ENCODE data around the gene PHF11.

PHF11 gene

GRCh38 chr13:49536144-49536873, 40.6 kb downstream of the PHF11 start:
- no peak overlapping the region for H3K27ac ChIP-seq
- no peaks in the 10 kb centered on the region for H3K27me3 ChIP-seq
- no peak for TF ChIP-seq CTCF (IDR thresholded peaks at IDR 0.05)
- no peaks in the 10 kb centered on the region for H3K9me3 ChIP-seq
- H3K36me3 ChIP-seq = peaks cover 0 to 22% (median 20%) of the 10 kb centered on the region in 3 donors
- intact Hi-C loops (cut with DNase I; ENCODE audit: low total_unique reads) = no loop called here
- no peak overlapping the region for H3K4me3 ChIP-seq
- H3K4me1 ChIP-seq = no peaks in the 10 kb centered on the region
- DNase-seq = no peak

GRCh38 chr13:49538404-49538803, 42.7 kb downstream of the PHF11 start:
- H3K36me3 ChIP-seq = peaks cover 0 to 40% (median 28%) of the 10 kb centered on the region in 3 donors
- no peak for DNase-seq
- H3K4me3 ChIP-seq = no peak overlapping the region
- intact Hi-C loops (cut with DNase I; ENCODE audit: low total_unique reads) = no loop called here
- H3K4me1 ChIP-seq = no peaks in the 10 kb centered on the region
- H3K9me3 ChIP-seq = no peaks in the 10 kb centered on the region
- TF ChIP-seq CTCF (IDR thresholded peaks at IDR 0.05) = no peak
- H3K27ac ChIP-seq = no peak overlapping the region
- no peaks in the 10 kb centered on the region for H3K27me3 ChIP-seq

GRCh38 chr13:49539313-49539712, 43.6 kb downstream of the PHF11 start:
- no peak overlapping the region for H3K27ac ChIP-seq
- no peaks in the 10 kb centered on the region for H3K27me3 ChIP-seq

GRCh38 chr13:49539746-49540145, 44.0 kb downstream of the PHF11 start:
- no peak for TF ChIP-seq CTCF (IDR thresholded peaks at IDR 0.05)
- no peak for DNase-seq
- intact Hi-C loops (cut with DNase I; ENCODE audit: low total_unique reads) = no loop called here
- H3K4me1 ChIP-seq = no peaks in the 10 kb centered on the region
- no peaks in the 10 kb centered on the region for H3K9me3 ChIP-seq
- no peak overlapping the region for H3K4me3 ChIP-seq
- H3K27me3 ChIP-seq = no peaks in the 10 kb centered on the region
- H3K27ac ChIP-seq = no peak overlapping the region
- H3K36me3 ChIP-seq = peaks cover 3 to 47% (median 26%) of the 10 kb centered on the region in 3 donors

More at GRCh38 chr13:49539313-49539712, 43.6 kb downstream of the PHF11 start:
- Histone ChIP-seq H3K4me3 (no peak overlapping the region), H3K9me3 (no peaks in the 10 kb centered on the region), H3K4me1 (no peaks in the 10 kb centered on the region), H3K36me3 (peaks cover 1 to 43% (median 26%) of the 10 kb centered on the region in 3 donors)
- no peak for DNase-seq
- intact Hi-C loops (cut with DNase I; ENCODE audit: low total_unique reads) = no loop called here
- TF ChIP-seq CTCF (IDR thresholded peaks at IDR 0.05) = no peak

GRCh38 chr13:49540552-49540951, 44.8 kb downstream of the PHF11 start:
- H3K27me3 ChIP-seq = no peaks in the 10 kb centered on the region
- no peaks in the 10 kb centered on the region for H3K9me3 ChIP-seq
- H3K36me3 ChIP-seq = peaks cover 10 to 55% (median 30%) of the 10 kb centered on the region in 3 donors
- no peak for DNase-seq
- intact Hi-C loops (cut with DNase I; ENCODE audit: low total_unique reads) = no loop called here
- H3K4me3 ChIP-seq = no peak overlapping the region
- no peak overlapping the region for H3K27ac ChIP-seq
- no peaks in the 10 kb centered on the region for H3K4me1 ChIP-seq
- no peak for TF ChIP-seq CTCF (IDR thresholded peaks at IDR 0.05)

All from tibial artery (tissue), 4 donors.